Sciatic nerve (tissue), 2 donors: ENCODE data around the gene NTRK2. TPM values are rescaled to one million over a fixed set of nuclear protein-coding genes. Genes with fewer than 3 reads are reported as not detected.

Experiments
- ATAC-seq: fragments of 200-7000 bp; cut with Tn5 transposase; one replicate; pipeline ENCODE4 v1.9.1; 2020; ENCODE audit warnings: mild to moderate bottlenecking, moderate library complexity
- DNase-seq: peaks from one replicate; pipeline ENCODE4 v3.0.0-alpha.2; 2020; ENCODE audit warnings: low spot score
- intact Hi-C: fragments of 100-400 bp; cut with DNase I; formaldehyde crosslinking; loops from one replicate; pipeline ENCODE4 v1.14.2; 2022
- total RNA-seq: library from RNA; stranded (reverse); fragmentation: NEBNext Ultra II Directional; extraction: Animal tissue kit (Norgen Biotek cat#: 25700); gene quantifications from one replicate; pipeline ENCODE4 v1.2.1, GENCODE V29; 2021
- donor health status: DM: no; HTN: no; CAD: no.
- donor health status: DM: no; HTN: no; CAD: no.

Gene NTRK2
- total RNA-seq, 1 donor from 2014 or later: 75.0 TPM

GRCh38 chr9:84716217-84716616, 46.7 kb downstream of the NTRK2 start:
- ATAC-seq (no peak), DNase-seq (no peak)
- intact Hi-C loops: no loop called here

- intact Hi-C loops: no loop called here
- ATAC-seq (no peak), DNase-seq (no peak)
Observed at GRCh38 chr9:84718476-84718875, 48.9 kb downstream of the NTRK2 start.

GRCh38 chr9:84722388-84722989, 53.0 kb downstream of the NTRK2 start:
- no peak for ATAC-seq
- DNase-seq: no peak
- intact Hi-C loops: no loop called here

DNA sequence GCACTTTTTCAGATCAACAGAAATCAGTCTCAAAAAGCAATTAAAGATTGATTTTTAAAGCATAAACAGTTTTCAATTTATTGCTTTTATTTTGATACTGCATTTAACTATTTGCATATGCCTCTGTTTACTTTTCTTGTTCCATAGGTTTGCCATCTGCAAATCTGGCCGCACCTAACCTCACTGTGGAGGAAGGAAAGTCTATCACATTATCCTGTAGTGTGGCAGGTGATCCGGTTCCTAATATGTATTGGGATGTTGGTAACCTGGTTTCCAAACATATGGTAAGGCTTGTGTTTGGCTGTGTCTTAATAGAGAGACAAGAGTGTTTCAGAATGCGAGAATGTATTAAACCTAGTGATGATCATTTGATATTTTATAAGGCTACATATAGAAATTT, 53.9 kb downstream of the NTRK2 start:
- DNase-seq: no peak
- intact Hi-C loops: no loop called here
- ATAC-seq: no peak

GRCh38 chr9:84731696-84732095, 62.2 kb downstream of the NTRK2 start:
- intact Hi-C loops: no loop called here
- ATAC-seq: no peak
- no peak for DNase-seq

DNA sequence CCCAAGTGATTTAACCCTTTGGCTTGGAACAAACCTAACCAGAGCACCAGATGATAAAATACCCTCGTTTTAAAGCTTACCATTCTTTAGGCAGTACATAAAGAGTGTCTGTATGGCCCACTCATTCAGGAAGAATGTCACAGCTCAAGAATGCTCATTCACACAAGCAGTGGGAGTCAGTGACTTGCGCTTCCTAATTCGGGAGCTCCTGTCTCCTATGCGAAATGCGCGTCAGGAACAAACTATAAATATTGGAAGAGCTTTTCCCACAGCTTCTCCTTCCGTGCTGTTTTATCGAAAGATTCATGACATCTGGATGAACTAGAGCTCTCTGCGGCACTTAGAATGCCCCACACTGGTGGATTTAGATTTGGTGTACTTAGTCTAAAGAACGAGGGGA, 66.6 kb downstream of the NTRK2 start:
- intact Hi-C loops: no loop called here
- no peak for DNase-seq
- ATAC-seq: no peak

DNA sequence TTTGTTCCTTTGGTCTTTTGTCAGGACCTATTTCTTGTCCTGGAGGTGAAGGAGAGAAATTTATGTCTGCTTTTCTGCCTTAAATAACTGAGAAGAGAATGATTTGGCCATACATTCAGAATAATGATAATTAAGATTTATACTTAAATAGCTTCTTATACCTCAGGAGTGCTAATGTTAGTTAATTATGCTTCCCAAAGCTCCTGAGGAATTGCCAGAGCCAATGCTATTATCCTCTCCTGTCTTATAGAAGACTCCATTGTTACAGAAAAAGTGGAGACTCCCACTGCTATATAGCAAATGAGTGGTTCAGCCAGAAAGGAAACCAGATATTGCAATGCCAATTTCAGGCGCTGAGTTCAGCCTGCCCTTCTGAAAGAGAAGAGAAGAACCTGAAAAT, 67.0 kb downstream of the NTRK2 start:
- ATAC-seq (no peak), DNase-seq (no peak)
- intact Hi-C loops: no loop called here

- intact Hi-C loops: no loop called here
- no peak for ATAC-seq
- DNase-seq: no peak
Observed at GRCh38 chr9:84738353-84738752, 68.8 kb downstream of the NTRK2 start.

- intact Hi-C loops: no loop called here
- ATAC-seq: no peak
- no peak for DNase-seq
Observed at GRCh38 chr9:84742261-84742660, 72.7 kb downstream of the NTRK2 start.

DNA sequence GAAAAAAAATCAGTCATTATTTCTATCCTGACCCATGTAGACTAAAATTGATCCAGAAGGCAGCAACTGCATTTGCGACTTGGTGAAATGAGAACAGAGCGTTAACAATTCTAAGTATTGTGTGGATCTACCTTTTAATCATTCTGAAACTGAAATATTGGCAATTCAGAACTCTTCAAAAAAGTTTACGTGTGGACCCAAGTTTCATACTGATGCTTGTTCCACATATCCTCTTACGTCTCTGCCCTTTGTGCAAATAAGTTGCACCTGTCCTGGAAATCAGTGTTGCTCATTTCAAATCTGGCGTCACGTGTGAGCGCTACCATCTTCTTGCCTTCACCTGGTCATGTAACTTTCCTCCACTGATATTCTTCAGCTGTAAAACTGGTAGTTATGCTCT, 74.7 kb downstream of the NTRK2 start:
- DNase-seq (no peak), ATAC-seq (no peak)
- intact Hi-C loops: no loop called here

DNA sequence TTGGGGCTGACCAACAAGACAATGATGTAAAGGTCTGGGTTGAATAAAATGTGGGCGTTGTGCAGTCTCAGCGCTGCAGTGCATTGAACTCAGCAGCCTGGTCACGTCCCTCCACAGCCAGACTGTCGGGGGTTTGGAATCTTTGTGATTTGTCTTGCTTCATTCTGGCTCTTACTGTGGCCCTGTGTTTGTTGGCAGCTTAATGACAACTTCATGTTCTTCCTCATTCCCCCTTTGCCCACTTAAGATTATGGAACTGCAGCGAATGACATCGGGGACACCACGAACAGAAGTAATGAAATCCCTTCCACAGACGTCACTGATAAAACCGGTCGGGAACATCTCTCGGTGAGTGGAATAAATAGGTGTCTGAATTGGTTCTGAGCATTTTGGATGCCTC, 75.2 kb downstream of the NTRK2 start:
- intact Hi-C loops: no loop called here
- no peak for ATAC-seq
- no peak for DNase-seq

- intact Hi-C loops: no loop called here
Observed at GRCh38 chr9:84748112-84748511, 78.6 kb downstream of the NTRK2 start.

DNA sequence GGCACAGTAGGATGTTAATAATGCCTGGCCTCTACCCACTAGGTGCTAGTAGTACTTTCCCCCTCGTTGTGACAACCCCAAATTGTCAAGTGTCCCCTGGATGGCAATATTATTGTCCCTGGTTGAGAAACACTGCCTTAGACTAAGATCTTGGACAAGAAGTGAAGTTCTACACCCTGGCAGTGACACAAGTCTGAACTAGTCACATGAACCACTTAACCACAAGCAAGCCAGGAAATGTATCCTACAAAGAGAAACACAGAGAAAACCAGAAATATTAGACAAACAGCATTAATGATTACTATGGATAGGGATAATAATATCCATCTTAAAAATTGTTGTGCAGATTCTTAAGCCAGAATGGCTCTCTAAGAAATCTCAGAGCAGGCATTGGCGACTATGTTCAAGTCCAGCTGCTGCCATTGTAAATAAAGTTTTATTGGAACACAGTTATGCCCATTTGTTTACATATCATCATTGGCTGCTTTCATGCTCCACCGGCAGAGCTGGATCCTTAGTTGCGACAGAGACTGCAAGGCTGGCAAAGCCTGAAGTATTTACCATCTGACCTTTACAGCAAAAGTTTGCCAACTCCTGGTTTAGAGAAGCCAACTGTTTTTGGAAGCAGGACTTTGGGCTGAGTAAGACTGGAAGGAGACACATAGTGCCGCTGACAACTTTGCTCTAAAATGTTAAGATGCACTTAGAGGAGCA, 80.8 kb downstream of the NTRK2 start:
- DNase-seq (no peak), ATAC-seq (peak; percentile 55)
- intact Hi-C loops: no loop called here

More at GRCh38 chr9:84748112-84748511, 78.6 kb downstream of the NTRK2 start:
- no peak for ATAC-seq
- DNase-seq: no peak

- ATAC-seq (no peak), DNase-seq (no peak)
- intact Hi-C loops: no loop called here
Observed at GRCh38 chr9:84751921-84752320, 82.4 kb downstream of the NTRK2 start.

- peak; percentile 58 for ATAC-seq
- intact Hi-C loops: no loop called here
- DNase-seq: no peak
Observed at GRCh38 chr9:84754461-84754860, 84.9 kb downstream of the NTRK2 start.

DNA sequence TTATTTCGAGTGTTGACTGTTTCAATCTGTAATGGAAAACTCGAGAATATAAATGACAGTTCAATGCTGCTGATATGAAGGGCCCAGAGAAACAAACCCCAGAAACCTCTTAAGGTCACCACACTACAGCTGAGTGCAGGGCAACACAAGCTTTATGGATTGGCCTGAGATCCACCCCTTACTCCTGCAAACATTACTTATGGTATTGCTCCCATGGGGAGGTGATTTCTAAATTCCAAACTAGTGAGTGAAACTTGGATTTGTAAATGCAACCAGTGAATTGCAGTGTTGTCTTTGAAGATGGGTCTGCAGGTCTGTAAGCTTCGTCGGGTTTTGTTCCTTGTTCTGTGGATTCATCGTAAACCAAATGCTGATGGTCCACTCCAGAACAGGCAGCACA, 85.4 kb downstream of the NTRK2 start:
- ATAC-seq (peak; percentile 44), DNase-seq (no peak)
- intact Hi-C loops: no loop called here

DNA sequence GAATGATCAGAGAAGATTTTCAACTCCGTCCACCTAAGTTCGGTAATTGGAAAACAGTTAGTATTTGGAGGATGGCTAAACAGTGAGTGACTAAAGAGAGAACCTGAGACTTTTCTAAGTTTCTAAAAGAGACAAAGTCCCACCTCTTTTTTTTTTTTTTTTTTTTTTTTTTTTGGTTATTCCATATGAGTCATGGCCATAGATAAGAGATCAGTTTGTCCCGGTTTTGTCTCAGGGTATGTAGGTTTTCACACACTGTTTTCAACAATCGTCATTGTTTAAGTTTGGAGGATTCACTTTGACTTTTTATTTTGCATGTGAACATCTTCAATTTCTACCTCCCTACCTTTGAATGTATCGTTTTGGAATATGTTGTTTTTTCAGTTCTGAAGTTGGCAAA, 85.9 kb downstream of the NTRK2 start:
- ATAC-seq: no peak
- intact Hi-C loops: no loop called here
- DNase-seq: no peak

DNA sequence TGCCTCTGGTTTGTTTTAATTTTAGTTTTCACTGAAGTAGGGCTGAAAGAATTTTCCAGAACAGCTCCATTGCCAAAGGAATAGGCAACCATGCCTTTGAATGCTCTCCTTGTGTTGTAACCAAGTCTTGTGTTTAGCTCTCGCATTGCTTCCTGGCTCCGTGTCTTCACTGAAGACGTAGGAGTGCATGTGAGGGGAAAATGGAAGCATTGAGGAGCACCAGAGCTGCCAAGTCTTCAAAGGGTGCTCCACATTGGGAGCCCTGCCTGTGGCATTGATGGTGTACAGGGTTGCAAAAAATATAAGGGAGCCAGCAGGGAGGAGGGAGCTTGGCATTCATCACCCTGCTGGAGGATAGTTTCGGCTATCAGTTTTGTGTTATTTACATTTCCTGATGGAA, 86.6 kb downstream of the NTRK2 start:
- ATAC-seq (peak; percentile 69), DNase-seq (no peak)
- intact Hi-C loops: no loop called here

GRCh38 chr9:84756731-84757130, 87.2 kb downstream of the NTRK2 start:
- intact Hi-C loops: no loop called here
- DNase-seq (no peak), ATAC-seq (peak; percentile 29)

DNA sequence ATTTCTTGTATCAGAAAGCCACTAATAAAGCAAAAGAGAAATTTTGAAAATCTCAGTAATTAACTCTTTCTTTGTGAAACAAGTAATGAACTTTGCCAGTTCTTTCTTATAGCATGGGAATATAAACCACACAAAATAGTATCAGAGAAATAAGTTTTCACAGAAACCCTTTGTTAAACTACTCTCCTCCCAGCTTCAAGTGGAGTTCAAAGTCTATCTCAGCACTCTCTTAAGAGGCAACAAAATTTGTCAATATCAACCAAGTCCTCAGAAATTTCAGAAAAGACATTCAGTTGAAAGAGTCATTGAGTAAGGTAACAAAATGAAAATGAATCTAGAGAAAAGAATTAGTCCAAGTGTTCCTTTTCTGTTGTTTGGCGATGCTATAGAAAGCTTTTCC, 89.3 kb downstream of the NTRK2 start:
- DNase-seq (no peak), ATAC-seq (no peak)
- intact Hi-C loops: no loop called here

- no peak for DNase-seq
- intact Hi-C loops: no loop called here
- ATAC-seq: no peak
Observed at GRCh38 chr9:84759300-84759750, 89.8 kb downstream of the NTRK2 start.
